Activated CD4-positive, alpha-beta T cell treated with anti-CD3 and anti-CD28 coated beads, Interleukin-2, Interleukin-6, amounts not matched to agents 100 ng/mL and 50 ng/mL, durations not matched to agents 16 hours and 8 hours (primary cell): ENCODE data around the gene COL21A1.

ENCODE experiments used
- DNase-seq: peaks from one replicate; pipeline ENCODE4 v3.0.0-alpha.2; 2020

The COL21A1 gene

DNA sequence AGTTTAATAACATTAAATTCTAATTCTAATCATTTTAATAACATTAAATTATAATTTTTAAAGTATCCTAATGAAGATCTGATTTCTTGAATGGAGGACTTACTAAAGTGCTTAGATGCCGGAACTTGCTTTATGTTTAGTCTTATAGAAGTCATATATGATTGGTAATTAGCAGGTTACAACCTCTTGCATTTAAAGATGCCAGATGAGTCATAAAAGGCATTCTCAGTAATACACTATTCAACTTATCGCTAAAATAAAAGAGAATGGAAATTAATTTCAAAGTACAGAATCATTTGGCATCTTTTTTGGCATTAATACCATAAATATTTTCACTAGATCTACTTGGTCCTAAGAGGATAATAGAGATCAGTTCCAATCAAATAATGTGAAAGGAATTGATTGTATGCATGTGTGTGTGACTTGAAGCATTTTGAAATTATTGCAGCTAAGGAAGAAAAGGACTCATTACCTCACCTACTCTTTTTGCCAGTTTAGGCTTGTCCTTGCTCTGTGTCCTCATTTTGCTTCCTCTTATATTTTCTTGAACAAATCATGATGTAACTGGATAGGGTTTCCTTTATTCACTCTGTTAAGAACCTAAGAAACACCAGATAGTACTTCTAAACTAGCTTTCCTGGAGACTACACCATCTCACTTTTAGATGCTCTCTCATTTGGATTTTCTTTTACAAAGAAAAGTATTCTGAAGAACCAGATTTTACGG lies 2.7 kb downstream of the COL21A1 start:
- no peak for DNase-seq

DNA sequence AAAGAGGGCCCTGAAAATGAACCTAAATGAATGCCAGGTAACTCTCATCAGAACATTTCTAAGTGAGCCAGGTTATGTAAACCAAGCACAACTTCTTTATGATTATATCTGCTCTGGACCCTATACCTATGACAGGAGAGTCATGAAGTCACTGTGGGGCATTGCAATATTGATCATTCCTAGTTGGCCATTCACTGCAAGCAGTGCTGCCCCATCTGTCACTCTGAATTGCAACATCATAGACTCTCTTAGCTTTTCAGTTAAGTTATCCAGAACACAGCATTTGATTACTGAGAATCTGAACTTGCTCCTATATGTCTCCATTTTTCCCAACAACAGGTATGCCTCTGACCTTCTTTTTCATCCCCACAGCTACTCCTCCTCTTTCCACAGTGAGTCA lies 3.3 kb downstream of the COL21A1 start:
- no peak for DNase-seq

DNA sequence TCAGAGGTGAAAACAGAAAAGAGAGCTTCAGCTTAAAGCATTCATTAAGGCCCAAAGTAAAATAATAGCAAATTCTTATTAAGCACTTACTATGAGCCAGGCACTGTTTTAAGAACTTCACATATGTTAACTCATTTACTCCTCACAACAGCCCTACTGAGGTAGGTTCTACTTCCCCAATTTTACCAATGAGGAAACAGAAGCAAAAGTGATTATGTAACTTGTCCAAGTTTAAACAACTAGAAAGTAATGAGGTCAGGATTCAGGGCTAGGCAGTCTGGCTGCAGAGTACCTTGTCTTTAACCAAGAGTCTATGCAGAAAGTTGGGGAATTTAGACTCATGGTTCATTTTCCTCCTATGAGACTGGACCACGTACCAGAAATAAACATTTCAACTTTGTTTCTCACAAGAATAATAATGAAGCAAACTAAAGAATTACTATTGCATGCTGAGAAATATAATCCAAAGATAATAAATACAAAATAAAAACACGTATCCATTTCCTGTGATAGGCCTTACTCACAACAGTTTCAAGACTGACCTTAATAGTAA lies 3.8 kb downstream of the COL21A1 start:
- DNase-seq = no peak

GRCh38 chr6:56242346-56242745 lies 5.0 kb downstream of the COL21A1 start:
- DNase-seq = no peak

- no peak for DNase-seq
These were observed 6.1 kb downstream of the COL21A1 start for GRCh38 chr6:56241124-56241802.

DNA sequence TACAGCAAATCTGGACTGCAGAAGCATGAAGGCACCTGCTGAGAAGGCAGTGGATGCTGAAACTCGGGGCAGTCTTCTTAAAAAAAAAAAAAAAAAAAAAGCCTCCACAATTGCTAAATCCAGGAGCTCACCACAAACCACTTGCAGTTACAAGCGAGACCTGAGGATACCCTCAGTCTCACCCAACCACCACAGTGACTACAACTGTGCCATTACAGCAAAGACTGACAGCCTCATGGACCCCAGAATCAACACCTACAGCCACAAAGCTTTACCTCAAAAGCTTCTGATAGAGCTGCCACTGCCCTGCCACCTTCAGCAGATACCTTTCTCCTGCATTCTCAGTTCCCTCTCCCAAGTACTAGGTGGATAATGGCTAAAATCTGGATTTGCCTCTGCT lies 9.0 kb downstream of the COL21A1 start:
- DNase-seq = no peak

DNA sequence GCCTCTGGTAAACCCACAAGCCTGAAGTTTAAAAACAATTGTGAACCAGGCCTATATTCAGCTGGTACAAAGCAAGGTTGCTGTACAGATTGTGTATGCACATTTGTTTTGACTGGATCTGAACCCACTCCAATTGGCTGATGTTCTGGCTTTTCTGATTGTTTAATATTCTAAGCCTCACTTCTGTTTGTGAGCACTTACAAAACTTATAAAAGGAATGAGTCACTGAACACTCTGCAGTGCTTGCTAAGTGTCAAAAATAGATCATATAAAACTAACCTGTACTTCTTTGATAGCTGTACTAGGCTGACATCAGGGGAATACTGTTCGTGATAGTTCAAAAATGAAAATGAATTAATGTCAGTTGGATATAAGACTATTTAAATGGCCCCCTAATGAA lies 12.1 kb downstream of the COL21A1 start:
- DNase-seq = no peak

GRCh38 chr6:56232436-56232835 lies 14.9 kb downstream of the COL21A1 start:
- DNase-seq = no peak

DNA sequence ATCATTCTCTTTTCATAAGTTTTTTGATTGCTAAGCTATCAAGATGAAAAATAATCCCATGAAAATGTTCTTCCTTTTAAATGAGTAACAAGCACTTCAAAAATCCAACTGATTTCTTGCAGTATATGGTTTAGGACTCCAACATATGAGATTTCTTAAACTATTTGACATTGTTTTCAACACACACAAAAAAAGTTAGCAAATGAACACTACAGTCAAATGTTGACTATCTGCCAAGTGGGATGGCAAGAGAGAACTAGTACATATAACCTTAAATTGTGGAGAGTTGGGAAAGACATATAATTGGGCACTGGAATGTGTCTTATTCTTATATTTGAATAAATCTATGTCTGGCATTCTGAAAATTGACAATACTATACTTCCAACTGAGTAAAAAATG lies 15.6 kb downstream of the COL21A1 start:
- DNase-seq = no peak

- DNase-seq = no peak
These were observed 16.3 kb downstream of the COL21A1 start for GRCh38 chr6:56230976-56231566.

GRCh38 chr6:56227071-56227879 lies 20.1 kb downstream of the COL21A1 start:
- no peak for DNase-seq

DNA sequence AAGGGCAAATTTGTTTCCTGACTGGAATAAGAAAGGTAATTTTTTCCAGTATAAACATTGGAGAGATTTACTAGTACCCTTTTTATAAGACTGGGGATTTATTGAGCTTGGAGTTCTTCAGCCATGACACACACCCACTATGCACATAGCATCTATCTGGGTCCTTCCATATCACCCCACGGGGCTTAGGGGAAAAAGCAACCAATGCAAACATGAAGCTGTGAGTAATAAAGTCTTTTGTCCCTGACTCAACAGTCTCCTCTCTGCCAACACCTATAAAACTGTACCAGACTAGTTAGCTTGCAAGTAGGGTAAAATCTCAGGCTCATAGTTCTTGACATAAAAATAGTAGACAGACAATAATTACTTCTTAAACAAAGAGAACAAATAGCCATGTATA lies 23.4 kb downstream of the COL21A1 start:
- DNase-seq = no peak

DNA sequence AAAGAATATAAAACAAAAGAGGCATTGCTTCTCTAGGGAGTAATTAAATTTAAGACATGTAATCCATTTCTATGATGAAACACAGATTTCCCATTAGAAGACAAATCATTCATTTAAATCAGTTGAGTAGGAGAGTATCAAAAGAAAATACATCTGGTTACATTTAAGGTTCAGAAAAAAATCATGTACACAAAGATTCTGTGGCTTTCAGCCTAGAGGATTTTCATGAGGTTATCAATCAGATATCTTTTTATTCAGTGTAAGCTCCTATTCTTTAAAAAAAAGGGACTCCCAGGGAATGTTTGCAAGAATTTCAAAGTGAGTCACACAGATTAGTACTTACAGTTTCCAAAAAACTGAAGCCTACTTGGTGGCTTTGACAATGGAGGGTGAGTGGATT lies 24.9 kb downstream of the COL21A1 start:
- no peak for DNase-seq

DNA sequence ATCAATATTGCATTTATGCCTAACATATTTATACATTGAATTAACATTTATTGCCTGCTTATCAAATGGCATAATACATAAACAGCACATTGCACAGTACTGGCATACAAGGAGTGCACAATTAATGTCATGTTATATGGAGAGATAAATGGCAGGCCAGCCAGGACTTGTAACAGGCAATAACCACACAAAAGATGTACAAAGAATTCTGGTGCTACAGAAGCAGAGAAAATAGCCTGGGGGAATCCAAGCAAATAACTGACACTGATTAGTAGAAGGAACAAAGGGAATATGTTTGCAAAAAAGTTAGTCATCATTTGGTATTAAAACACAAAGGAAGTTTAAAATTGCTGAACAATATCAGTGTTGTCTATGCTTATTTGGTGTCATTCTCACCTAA lies 27.3 kb downstream of the COL21A1 start:
- DNase-seq = no peak

GRCh38 chr6:56214703-56215101 lies 32.7 kb downstream of the COL21A1 start:
- DNase-seq = no peak

DNA sequence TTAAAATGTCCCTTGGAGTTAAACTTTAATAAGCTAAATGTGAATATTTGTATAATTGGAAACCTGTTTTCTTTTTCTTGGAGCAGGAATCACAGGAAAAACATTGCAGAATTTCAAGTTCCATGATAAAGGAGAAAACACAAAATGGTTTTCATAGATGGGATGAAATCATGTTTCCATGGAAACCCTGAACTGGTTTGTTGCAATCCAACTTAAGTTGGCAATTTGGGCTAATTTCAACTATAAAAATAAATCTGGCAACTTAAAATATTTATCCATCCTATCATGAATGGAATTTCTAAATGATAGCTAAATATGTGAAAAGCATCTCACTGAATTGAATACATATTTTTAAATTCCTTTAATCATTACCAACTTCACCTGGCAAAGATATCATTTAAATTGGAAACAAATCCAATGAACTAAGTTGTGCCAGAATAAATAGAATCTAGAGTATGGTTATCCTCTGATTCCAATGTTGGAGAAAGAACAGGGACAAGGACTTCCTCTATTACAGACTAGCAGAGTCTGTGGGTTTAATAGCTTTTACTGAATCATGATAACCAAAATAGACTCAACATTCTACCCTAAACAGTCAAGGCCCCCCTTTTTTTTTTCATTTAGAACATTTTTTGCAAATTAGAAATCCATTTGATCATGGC lies 33.2 kb downstream of the COL21A1 start:
- DNase-seq = no peak

DNA sequence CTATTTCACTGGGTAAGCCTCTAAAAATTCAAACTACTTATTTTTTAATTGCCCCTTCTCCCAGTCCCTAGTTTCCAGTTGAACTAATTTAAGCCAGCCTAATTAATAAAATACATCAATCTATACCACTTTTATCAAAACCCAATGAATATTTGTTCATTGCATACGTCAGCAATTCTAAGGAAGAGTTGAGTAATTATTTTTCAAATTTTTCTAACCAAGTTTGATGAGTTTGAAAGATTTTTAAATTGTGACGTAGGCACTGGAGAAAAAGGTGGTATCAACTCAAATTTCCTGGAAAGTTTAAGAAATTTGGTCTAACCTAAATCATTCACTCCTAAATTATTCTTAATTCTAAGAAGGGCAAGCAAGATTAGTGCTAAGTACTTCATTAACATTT lies 35.7 kb downstream of the COL21A1 start:
- DNase-seq = no peak

DNA sequence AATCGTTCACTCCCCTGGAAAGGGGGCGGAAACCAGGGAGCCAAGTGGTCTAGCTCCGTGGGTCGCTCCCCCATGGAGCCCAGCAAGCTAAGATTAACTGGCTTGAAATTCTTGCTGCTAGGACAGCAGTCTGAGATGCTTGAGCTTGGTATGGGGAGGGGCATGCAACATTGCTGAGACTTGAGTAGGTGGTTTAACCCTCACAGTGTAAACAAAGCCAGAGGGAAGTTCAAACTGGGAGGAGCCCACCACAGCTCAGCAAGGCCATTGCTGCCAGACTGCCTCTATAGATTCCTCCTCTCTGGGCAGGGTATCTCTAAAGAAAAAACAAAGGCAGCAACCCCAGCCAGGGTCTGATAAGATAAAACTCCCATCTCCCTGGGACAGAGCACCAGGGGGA lies 43.2 kb downstream of the COL21A1 start:
- no peak for DNase-seq

GRCh38 chr6:56199956-56200355 lies 47.4 kb downstream of the COL21A1 start:
- DNase-seq = no peak

DNA sequence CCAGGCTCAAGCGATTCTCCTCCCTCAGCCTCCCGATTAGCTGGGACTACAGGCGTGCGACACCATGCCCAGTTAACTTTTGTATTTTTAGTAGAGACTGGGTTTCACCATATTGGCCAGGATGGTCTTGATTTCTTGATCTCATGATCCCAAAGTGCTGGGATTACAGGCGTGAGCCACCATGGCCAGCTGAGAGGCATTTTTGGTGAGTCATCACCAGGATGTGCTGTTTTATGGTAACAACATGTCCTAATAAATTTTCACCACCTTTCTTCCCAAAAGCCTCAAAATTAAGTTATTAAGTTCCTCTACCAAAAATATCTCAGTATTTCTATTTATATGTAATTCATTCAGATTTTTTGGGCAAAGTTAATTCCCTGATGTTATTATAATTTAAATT lies 53.5 kb downstream of the COL21A1 start:
- no peak for DNase-seq

GRCh38 chr6:56188429-56188828 lies 59.0 kb downstream of the COL21A1 start:
- DNase-seq = no peak

DNA sequence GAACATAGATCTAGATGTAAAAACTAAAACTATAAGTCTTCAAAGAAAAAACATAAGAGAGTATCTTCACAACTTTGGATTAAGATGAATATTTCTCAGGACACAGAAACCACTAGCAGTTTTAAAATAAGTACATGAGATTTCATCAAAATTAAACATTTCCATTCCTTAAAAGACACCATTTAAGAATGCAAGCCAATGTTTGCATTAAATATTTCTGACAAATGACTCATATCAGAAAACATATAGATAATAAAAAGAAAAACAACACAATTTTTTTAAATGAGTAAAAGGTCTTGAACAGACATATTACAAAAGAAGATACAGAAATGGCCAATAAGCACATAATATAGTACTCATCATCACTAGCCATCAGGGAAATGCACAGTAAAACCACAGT lies 59.7 kb downstream of the COL21A1 start:
- DNase-seq = no peak

DNA sequence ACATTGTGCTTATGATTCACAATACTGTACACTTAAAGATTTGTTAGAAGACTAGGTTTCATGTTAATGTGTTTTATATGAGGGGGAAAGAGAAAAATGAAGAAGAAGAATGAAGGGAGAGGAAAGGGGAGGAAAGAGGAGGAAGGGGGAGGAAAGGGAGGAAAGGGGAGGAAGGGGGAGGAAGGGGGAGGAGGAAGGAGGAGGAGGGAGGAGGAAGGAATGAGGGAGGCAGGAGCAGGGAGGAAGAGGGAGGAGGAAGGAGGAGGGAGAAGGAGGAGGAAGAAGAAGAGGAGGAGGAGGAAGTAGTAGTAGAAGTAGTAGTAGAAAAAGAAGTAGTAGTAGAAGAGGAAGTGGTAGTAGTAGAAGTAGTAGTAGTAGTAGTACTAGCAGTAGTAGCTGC lies 70.6 kb downstream of the COL21A1 start:
- DNase-seq = no peak
